Measurements from ENCODE around the gene DYNLT2.
"Not testable (repeated sequence)": the region's sequence is repeated elsewhere in the genome, so short reads cannot be mapped to it uniquely, and the experiment has no call there.

DYNLT2 gene

GRCh38 chr6:169709293-169709692 lies 42.1 kb downstream of the DYNLT2 start:
- Histone ChIP-seq H3K9me3 (ENCODE audit: low read length) (no peaks in the 10 kb centered on the region), H3K27ac (ENCODE audit: low read depth, low read length) (no peak overlapping the region), H3K9ac (ENCODE audit: low read length) (no peak overlapping the region), H3K4me1 (ENCODE audit: insufficient read depth, low read length) (peaks cover under 1% of the 10 kb centered on the region), H3K36me3 (ENCODE audit: insufficient read depth, low read length) (peaks cover 31% of the 10 kb centered on the region), H3K4me3 (ENCODE audit: low read depth in 1 of 2, low read length in 2 of 2) (no peak overlapping the region), H3K27me3 (ENCODE audit: control insufficient read depth in 1 of 2, insufficient read depth in 2 of 2, low read length in 2 of 2) (no peaks in the 10 kb centered on the region)

DNA sequence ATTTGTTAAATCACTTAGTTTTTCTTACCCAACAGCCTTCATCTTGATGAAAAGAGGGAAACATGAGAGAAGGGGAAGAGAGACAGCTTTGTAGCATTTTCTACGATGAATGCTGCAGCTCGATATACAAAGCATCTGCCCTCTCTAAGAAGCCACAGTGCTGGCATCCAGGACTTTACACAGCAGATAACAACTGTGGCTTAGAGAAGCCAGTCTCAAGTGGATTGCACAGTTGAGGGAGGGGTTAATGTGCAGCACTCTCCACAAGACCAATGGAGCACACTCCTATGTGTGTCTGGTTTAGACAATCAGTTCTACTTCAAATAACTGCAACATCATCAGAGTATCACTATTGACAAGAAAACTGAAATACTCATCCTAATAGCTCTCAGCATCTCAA lies 43.6 kb downstream of the DYNLT2 start:
- Histone ChIP-seq H3K9ac (ENCODE audit: low read length) (no peak overlapping the region), H3K4me1 (ENCODE audit: insufficient read depth, low read length) (peaks cover 16% of the 10 kb centered on the region), H3K27ac (ENCODE audit: low read depth, low read length) (no peak overlapping the region), H3K27me3 (ENCODE audit: control insufficient read depth in 1 of 2, insufficient read depth in 2 of 2, low read length in 2 of 2) (no peaks in the 10 kb centered on the region), H3K4me3 (ENCODE audit: low read depth in 1 of 2, low read length in 2 of 2) (no peak overlapping the region), H3K9me3 (ENCODE audit: low read length) (no peaks in the 10 kb centered on the region), H3K36me3 (ENCODE audit: insufficient read depth, low read length) (peaks cover 32% of the 10 kb centered on the region)

DNA sequence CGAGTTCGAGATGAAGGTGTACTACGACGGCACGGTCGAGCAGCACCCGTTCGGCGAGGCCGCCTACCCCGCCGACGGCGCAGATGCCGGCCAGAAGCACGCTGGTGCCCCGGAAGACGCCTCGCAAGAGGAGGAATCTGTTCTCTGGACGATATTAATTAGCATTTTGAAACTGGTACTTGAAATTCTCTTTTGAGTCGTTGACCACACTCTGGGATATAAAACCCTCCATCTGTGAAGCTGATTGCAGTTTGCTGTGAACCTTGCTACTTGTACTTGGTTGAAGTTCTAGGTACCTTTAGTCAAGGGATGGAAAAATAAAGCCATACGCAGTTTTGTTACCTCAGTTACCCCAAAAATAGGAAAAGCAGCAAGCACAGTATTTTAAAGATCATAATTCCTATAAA lies 48.5 kb downstream of the DYNLT2 start:
- Histone ChIP-seq H3K9me3 (ENCODE audit: low read length) (no peaks in the 10 kb centered on the region), H3K4me1 (ENCODE audit: insufficient read depth, low read length) (peaks cover 31% of the 10 kb centered on the region), H3K27me3 (ENCODE audit: control insufficient read depth in 1 of 2, insufficient read depth in 2 of 2, low read length in 2 of 2) (no peaks in the 10 kb centered on the region), H3K4me3 (ENCODE audit: low read depth in 1 of 2, low read length in 2 of 2) (peak overlapping the region; percentile 86 to 96), H3K9ac (ENCODE audit: low read length) (peak overlapping the region; percentile 58), H3K27ac (ENCODE audit: low read depth, low read length) (peak overlapping the region; percentile 87), H3K36me3 (ENCODE audit: insufficient read depth, low read length) (peaks cover 8% of the 10 kb centered on the region)

- peaks cover 31% of the 10 kb centered on the region for H3K4me1 ChIP-seq (ENCODE audit: insufficient read depth, low read length)
Observed at GRCh38 chr6:169701954-169702839, 49.2 kb downstream of the DYNLT2 start, which contains the start of the genes C6orf120 and WDR27. TSS of gene C6orf120 (plus strand) at chr6:169702126. CDS start at chr6:169702460, 334 bp downstream. TSS of gene WDR27 (minus strand) at chr6:169702029. CDS start at chr6:169689005, 13,024 bp downstream.

DNA sequence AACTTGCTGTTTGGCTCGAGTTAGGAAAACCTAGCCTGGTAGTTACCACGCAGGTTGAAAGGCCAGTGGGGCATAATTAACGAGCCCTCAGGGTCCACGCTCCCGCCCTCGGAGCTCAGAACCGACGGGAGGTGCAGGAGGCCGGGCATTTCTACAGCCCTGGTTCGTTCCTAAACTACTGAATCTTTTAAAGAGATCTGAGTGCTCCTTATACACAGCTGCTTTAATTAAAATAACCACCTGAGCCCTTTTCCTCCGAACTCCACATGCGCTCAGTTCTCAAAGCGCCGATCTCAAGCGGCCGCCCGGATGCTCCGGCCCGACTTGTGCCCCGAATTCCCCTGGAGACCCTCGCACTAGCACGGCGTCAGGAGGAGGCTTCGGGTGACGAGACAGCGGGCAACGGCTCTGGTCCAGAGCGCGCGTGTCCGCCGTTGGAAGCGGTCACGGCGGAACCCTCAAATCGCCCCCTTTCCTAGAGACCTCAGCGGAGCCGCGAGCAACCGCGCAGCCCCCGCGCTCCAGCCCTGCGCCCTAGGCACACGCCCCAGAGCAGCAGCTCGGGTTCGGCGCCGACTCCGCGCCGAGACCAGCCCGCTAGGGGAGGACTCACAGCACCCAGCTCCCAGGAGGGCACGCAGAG lies 49.9 kb downstream of the DYNLT2 start:
- H3K9me3 ChIP-seq (ENCODE audit: low read length): no peaks in the 10 kb centered on the region
- no peaks in the 10 kb centered on the region for H3K27me3 ChIP-seq (ENCODE audit: control insufficient read depth in 1 of 2, insufficient read depth in 2 of 2, low read length in 2 of 2)
- peak overlapping the region; percentile 87 for H3K27ac ChIP-seq (ENCODE audit: low read depth, low read length)
- peak overlapping the region; percentile 6 for H3K9ac ChIP-seq (ENCODE audit: low read length)
- peaks cover 8% of the 10 kb centered on the region for H3K36me3 ChIP-seq (ENCODE audit: insufficient read depth, low read length)
- H3K4me3 ChIP-seq (ENCODE audit: low read depth in 1 of 2, low read length in 2 of 2): peak overlapping the region; percentile 86 to 96
- H3K4me1 ChIP-seq (ENCODE audit: insufficient read depth, low read length): peaks cover 31% of the 10 kb centered on the region

More at GRCh38 chr6:169701954-169702839, 49.2 kb downstream of the DYNLT2 start, which contains the start of the genes C6orf120 and WDR27:
- peak within 1 kb of the TSS; percentile 87 for H3K27ac ChIP-seq (ENCODE audit: low read depth, low read length)
- peak within 1 kb of the TSS; percentile 86 to 96 for H3K4me3 ChIP-seq (ENCODE audit: low read depth in 1 of 2, low read length in 2 of 2)
- peaks cover 8% of the 10 kb centered on the region for H3K36me3 ChIP-seq (ENCODE audit: insufficient read depth, low read length)
- no peaks in the 10 kb centered on the region for H3K9me3 ChIP-seq (ENCODE audit: low read length)
- H3K9ac ChIP-seq (ENCODE audit: low read length): peak within 1 kb of the TSS; percentile 58
- H3K27me3 ChIP-seq (ENCODE audit: control insufficient read depth in 1 of 2, insufficient read depth in 2 of 2, low read length in 2 of 2): no peaks in the 10 kb centered on the region

GRCh38 chr6:169700296-169700695 lies 51.1 kb downstream of the DYNLT2 start:
- no peaks in the 10 kb centered on the region for H3K27me3 ChIP-seq (ENCODE audit: control insufficient read depth in 1 of 2, insufficient read depth in 2 of 2, low read length in 2 of 2)
- H3K36me3 ChIP-seq (ENCODE audit: insufficient read depth, low read length): peaks cover 8% of the 10 kb centered on the region
- no peak overlapping the region for H3K27ac ChIP-seq (ENCODE audit: low read depth, low read length)
- H3K4me1 ChIP-seq (ENCODE audit: insufficient read depth, low read length): peaks cover 31% of the 10 kb centered on the region
- H3K4me3 ChIP-seq (ENCODE audit: low read depth in 1 of 2, low read length in 2 of 2): no peak overlapping the region
- no peaks in the 10 kb centered on the region for H3K9me3 ChIP-seq (ENCODE audit: low read length)
- H3K9ac ChIP-seq (ENCODE audit: low read length): no peak overlapping the region

DNA sequence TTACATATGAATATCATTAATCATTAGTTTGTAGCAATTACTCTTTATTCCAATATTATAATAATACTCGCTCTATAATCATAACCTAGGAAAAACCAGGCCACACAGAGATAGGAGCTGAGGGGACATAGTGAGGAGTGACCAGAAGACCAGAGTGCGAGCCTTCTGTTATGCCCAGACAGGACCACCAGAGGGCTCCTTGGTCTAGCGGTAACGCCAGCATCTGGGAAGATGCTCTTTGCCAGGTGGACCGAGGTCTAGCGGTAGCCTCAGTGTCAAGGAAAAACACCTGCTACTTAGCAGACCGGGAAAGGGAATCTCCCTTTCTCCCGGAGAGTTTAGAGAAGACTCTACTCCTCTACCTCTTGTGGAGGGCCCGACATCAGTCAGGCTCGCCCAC lies 54.3 kb downstream of the DYNLT2 start:
- not testable (repeated sequence) for H3K9me3 ChIP-seq (ENCODE audit: low read length); H3K4me3 ChIP-seq (ENCODE audit: low read depth in 1 of 2, low read length in 2 of 2); H3K9ac ChIP-seq (ENCODE audit: low read length); H3K27me3 ChIP-seq (ENCODE audit: control insufficient read depth in 1 of 2, insufficient read depth in 2 of 2, low read length in 2 of 2); H3K36me3 ChIP-seq (ENCODE audit: insufficient read depth, low read length); H3K27ac ChIP-seq (ENCODE audit: low read depth, low read length)
- H3K4me1 ChIP-seq (ENCODE audit: insufficient read depth, low read length): peaks cover 14% of the 10 kb centered on the region

GRCh38 chr6:169695131-169695530 lies 56.2 kb downstream of the DYNLT2 start:
- Histone ChIP-seq H3K9me3 (ENCODE audit: low read length) (no peaks in the 10 kb centered on the region), H3K36me3 (ENCODE audit: insufficient read depth, low read length) (no peaks in the 10 kb centered on the region), H3K27me3 (ENCODE audit: control insufficient read depth in 1 of 2, insufficient read depth in 2 of 2, low read length in 2 of 2) (no peaks in the 10 kb centered on the region), H3K9ac (ENCODE audit: low read length) (no peak overlapping the region), H3K4me1 (ENCODE audit: insufficient read depth, low read length) (peaks cover 4% of the 10 kb centered on the region), H3K27ac (ENCODE audit: low read depth, low read length) (no peak overlapping the region), H3K4me3 (ENCODE audit: low read depth in 1 of 2, low read length in 2 of 2) (no peak overlapping the region)

GRCh38 chr6:169692516-169692915 lies 58.9 kb downstream of the DYNLT2 start:
- Histone ChIP-seq H3K9me3 (ENCODE audit: low read length) (no peaks in the 10 kb centered on the region), H3K4me1 (ENCODE audit: insufficient read depth, low read length) (no peaks in the 10 kb centered on the region), H3K27me3 (ENCODE audit: control insufficient read depth in 1 of 2, insufficient read depth in 2 of 2, low read length in 2 of 2) (no peaks in the 10 kb centered on the region), H3K9ac (ENCODE audit: low read length) (no peak overlapping the region), H3K27ac (ENCODE audit: low read depth, low read length) (no peak overlapping the region), H3K36me3 (ENCODE audit: insufficient read depth, low read length) (no peaks in the 10 kb centered on the region), H3K4me3 (ENCODE audit: low read depth in 1 of 2, low read length in 2 of 2) (no peak overlapping the region)

- Histone ChIP-seq H3K36me3 (ENCODE audit: insufficient read depth, low read length) (peaks cover 2% of the 10 kb centered on the region), H3K4me1 (ENCODE audit: insufficient read depth, low read length) (no peaks in the 10 kb centered on the region), H3K9ac (ENCODE audit: low read length) (no peak overlapping the region), H3K9me3 (ENCODE audit: low read length) (no peaks in the 10 kb centered on the region), H3K27me3 (ENCODE audit: control insufficient read depth in 1 of 2, insufficient read depth in 2 of 2, low read length in 2 of 2) (no peaks in the 10 kb centered on the region), H3K27ac (ENCODE audit: low read depth, low read length) (no peak overlapping the region), H3K4me3 (ENCODE audit: low read depth in 1 of 2, low read length in 2 of 2) (no peak overlapping the region)
Observed at GRCh38 chr6:169691260-169691659, 60.1 kb downstream of the DYNLT2 start.

Data from muscle layer of colon (tissue), 2 donors.